ENCODE measurements around the gene MAN2A2. TPM values are rescaled to one million over a fixed set of nuclear protein-coding genes. Genes with fewer than 3 reads are reported as not detected.

Gene MAN2A2
- total and polyA plus RNA-seq, 2 experiments from 2014 or later, result 4.3 to 7.7 TPM

GRCh38 chr15:90869601-90870353 lies 33.3 kb upstream of the MAN2A2 start:
- Histone ChIP-seq H3F3A (ENCODE audit: insufficient read depth) (peaks cover 24% of the 10 kb centered on the region), H3K9ac (peak overlapping the region; percentile 91), H3K79me2 (ENCODE audit: insufficient read depth) (peaks cover 44% of the 10 kb centered on the region), H3K36me3 (ENCODE audit: low read depth) (no peaks in the 10 kb centered on the region), H4K20me1 (ENCODE audit: insufficient read depth) (no peaks in the 10 kb centered on the region), H3K27me3 (replicated peaks; ENCODE audit: insufficient read depth) (no peaks in the 10 kb centered on the region), H3K4me3 (peak overlapping the region; percentile 75; the same call in 1 of the 2 replicates), H3K9me2 (ENCODE audit: insufficient read depth) (no peaks in the 10 kb centered on the region), H3K9me3 (ENCODE audit: low read depth) (no peaks in the 10 kb centered on the region), H3K4me2 (ENCODE audit: unreplicated experiment) (peak overlapping the region; percentile 86), H2AFZ (0 out of 2 replicates have a peak overlapping the region, but pooled peaks have one; percentile 41), H3K4me1 (ENCODE audit: insufficient read depth) (peaks cover 40% of the 10 kb centered on the region), H3K27ac (peak overlapping the region; percentile 90)
- peak; percentile 85 for DNase-seq
- 48 to 50% methylated on average over 9 of the region's 9 CpGs for WGBS, 2 experiments (ENCODE audit: low coverage in 1 of 2, low lambda C conversion rate in 2 of 2, missing lambda C conversion rate in 2 of 2)
- TF ChIP-seq EZH2 (IDR thresholded peaks at IDR 0.05; ENCODE audit: insufficient read depth, poor library complexity, severe bottlenecking), result no peak
- no peak for TF ChIP-seq EZH2phosphoT487 (IDR thresholded peaks at IDR 0.05; ENCODE audit: insufficient read depth, low read depth)
- in situ Hi-C loops (cut with MboI), result no loop called here

GRCh38 chr15:90870354-90871138 lies 32.6 kb upstream of the MAN2A2 start:
- in situ Hi-C loops (cut with MboI), result no loop called here
- peaks cover 24% of the 10 kb centered on the region for H3F3A ChIP-seq (ENCODE audit: insufficient read depth)
- H2AFZ ChIP-seq, result peak overlapping the region; percentile 59
- peak overlapping the region; percentile 75 for H3K4me3 ChIP-seq
- H3K36me3 ChIP-seq (ENCODE audit: low read depth), result no peaks in the 10 kb centered on the region
- H3K4me1 ChIP-seq (ENCODE audit: insufficient read depth), result peaks cover 40% of the 10 kb centered on the region
- peak overlapping the region; percentile 86 for H3K4me2 ChIP-seq (ENCODE audit: unreplicated experiment)
- H3K27ac ChIP-seq, result peak overlapping the region; percentile 90
- DNase-seq, result peak; percentile 51
- peak overlapping the region; percentile 91 for H3K9ac ChIP-seq
- TF ChIP-seq EZH2 (IDR thresholded peaks at IDR 0.05; ENCODE audit: insufficient read depth, poor library complexity, severe bottlenecking) (no peak), EZH2phosphoT487 (IDR thresholded peaks at IDR 0.05; ENCODE audit: insufficient read depth, low read depth) (no peak)
- peaks cover 51% of the 10 kb centered on the region for H3K79me2 ChIP-seq (ENCODE audit: insufficient read depth)
- no peaks in the 10 kb centered on the region for H3K27me3 ChIP-seq (replicated peaks; ENCODE audit: insufficient read depth)
- no peaks in the 10 kb centered on the region for H4K20me1 ChIP-seq (ENCODE audit: insufficient read depth)
- 31 to 32% methylated on average over 19 of the region's 19 CpGs for WGBS, 2 experiments (ENCODE audit: low coverage in 1 of 2, low lambda C conversion rate in 2 of 2, missing lambda C conversion rate in 2 of 2)
- H3K9me2 ChIP-seq (ENCODE audit: insufficient read depth), result no peaks in the 10 kb centered on the region
- no peaks in the 10 kb centered on the region for H3K9me3 ChIP-seq (ENCODE audit: low read depth)

GRCh38 chr15:90871139-90871715 lies 31.9 kb upstream of the MAN2A2 start:
- Histone ChIP-seq H3K4me1 (ENCODE audit: insufficient read depth) (peaks cover 40% of the 10 kb centered on the region), H3K9me2 (ENCODE audit: insufficient read depth) (no peaks in the 10 kb centered on the region), H3K79me2 (ENCODE audit: insufficient read depth) (peaks cover 58% of the 10 kb centered on the region), H2AFZ (peak overlapping the region; percentile 59), H3K36me3 (ENCODE audit: low read depth) (no peaks in the 10 kb centered on the region), H3K4me3 (peak overlapping the region; percentile 75), H3K9me3 (ENCODE audit: low read depth) (no peaks in the 10 kb centered on the region), H3K27me3 (replicated peaks; ENCODE audit: insufficient read depth) (no peaks in the 10 kb centered on the region), H3F3A (ENCODE audit: insufficient read depth) (peaks cover 24% of the 10 kb centered on the region), H3K4me2 (ENCODE audit: unreplicated experiment) (peak overlapping the region; percentile 86), H3K9ac (peak overlapping the region; percentile 91), H4K20me1 (ENCODE audit: insufficient read depth) (no peaks in the 10 kb centered on the region), H3K27ac (peak overlapping the region; percentile 90)
- WGBS, 2 experiments (ENCODE audit: low coverage in 1 of 2, low lambda C conversion rate in 2 of 2, missing lambda C conversion rate in 2 of 2), result 0% methylated on average over 21 to 46 of the region's 71 CpGs
- in situ Hi-C loops (cut with MboI), result no loop called here
- TF ChIP-seq EZH2 (IDR thresholded peaks at IDR 0.05; ENCODE audit: insufficient read depth, poor library complexity, severe bottlenecking) (no peak), EZH2phosphoT487 (IDR thresholded peaks at IDR 0.05; ENCODE audit: insufficient read depth, low read depth) (no peak)
- DNase-seq, result peak; percentile 68

All from GM23248 (cell line).